Astrocyte (in vitro differentiated cells and primary cell): ENCODE measurements around the gene SIRPB1.

ENCODE experiments used
- CTCF ChIP-seq: IDR thresholded peaks from 2 replicates; pipeline ENCODE4 v1.5.1; 2011; ENCODE audit warnings: low read depth, mild to moderate bottlenecking, inconsistent platforms, low read length, moderate library complexity; ENCODE audit not compliant: insufficient read depth
- EZH2 ChIP-seq: IDR thresholded peaks from 2 replicates; pipeline ENCODE4 v1.6.1; 2012; ENCODE audit warnings: mild to moderate bottlenecking, low read length, inconsistent platforms; ENCODE audit not compliant: insufficient read depth

DNA sequence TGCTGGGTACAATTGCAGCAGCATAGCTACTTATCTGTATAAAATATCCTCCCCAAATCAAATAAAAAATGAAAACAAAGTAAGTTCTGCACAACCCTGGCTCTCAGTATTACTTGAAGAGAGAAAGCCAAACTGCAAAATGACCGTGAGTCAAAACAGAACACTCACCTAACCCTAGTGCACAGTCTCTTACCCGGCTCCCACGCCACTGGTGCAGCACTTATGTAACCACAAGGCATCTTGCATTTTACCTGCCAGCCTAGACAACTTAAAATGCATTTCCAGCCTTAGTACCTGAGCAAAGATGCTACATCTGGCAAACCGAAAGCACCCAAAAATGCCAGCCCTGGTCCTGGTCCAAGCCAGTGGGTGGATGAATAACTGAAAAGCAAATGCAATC is 12.4 kb upstream of the SIRPB1 start:
- no peak for TF ChIP-seq CTCF
- TF ChIP-seq EZH2, result no peak
